ENCODE data around the gene CEP112.

GRCh38 chr17:66114609-66115008 is 77.3 kb downstream of the CEP112 start:
- TF ChIP-seq EZH2phosphoT487 (IDR thresholded peaks at IDR 0.05; ENCODE audit: unreplicated experiment) (no peak), CTCF (conservative IDR thresholded peaks at IDR 0.05; ENCODE audit: low read depth in 2 of 2) (no peak), POLR2AphosphoS5 (IDR thresholded peaks at IDR 0.05; ENCODE audit: low read depth) (no peak), EZH2 (IDR thresholded peaks at IDR 0.05; ENCODE audit: low read depth, unreplicated experiment) (no peak), CREB1 (CRISPR knock-in tag; IDR thresholded peaks at IDR 0.05; ENCODE audit: low read depth) (no peak), ZNF331 (CRISPR knock-in tag; IDR thresholded peaks at IDR 0.05; ENCODE audit: low read depth) (no peak), JUNB (IDR thresholded peaks at IDR 0.05; ENCODE audit: unreplicated experiment) (no peak), REST (IDR thresholded peaks at IDR 0.05; ENCODE audit: unreplicated experiment) (no peak), NANOG (IDR thresholded peaks at IDR 0.05; ENCODE audit: borderline replicate concordance) (no peak), ZNF114 (CRISPR knock-in tag; IDR thresholded peaks at IDR 0.05) (no peak), STAT1 (IDR thresholded peaks at IDR 0.05; ENCODE audit: unreplicated experiment) (no peak), ETS1 (IDR thresholded peaks at IDR 0.05) (no peak)
